HG03442 (cell line): ENCODE results near the gene SPRY1.

ENCODE experiments used
- ATAC-seq: cut with Tn5 transposase; IDR thresholded peaks from one replicate; pipeline ENCODE4 v1.9.1; 2021; ENCODE audit warnings: mild to moderate bottlenecking, moderate library complexity; ENCODE audit not compliant: unreplicated experiment

The SPRY1 gene

DNA sequence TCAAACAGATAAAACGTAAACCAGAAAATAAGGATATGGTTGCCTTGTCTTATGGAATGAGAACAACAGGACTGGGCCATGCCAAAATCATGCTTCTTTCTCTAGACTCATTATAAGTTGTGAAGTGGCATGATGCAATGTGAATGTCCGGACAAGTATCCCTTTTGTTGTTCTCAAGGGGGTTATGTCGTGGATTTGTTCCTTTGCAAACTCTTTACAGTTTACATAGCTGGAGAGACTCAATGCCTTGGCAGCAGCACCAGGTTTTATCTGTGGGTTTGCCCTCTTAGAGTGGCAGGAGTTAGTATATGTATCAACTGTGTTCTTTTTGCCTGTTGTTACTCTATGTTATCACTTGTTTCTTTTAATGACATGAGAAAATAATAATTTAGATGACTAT lies 41.4 kb downstream of the SPRY1 start:
- ATAC-seq = no peak

DNA sequence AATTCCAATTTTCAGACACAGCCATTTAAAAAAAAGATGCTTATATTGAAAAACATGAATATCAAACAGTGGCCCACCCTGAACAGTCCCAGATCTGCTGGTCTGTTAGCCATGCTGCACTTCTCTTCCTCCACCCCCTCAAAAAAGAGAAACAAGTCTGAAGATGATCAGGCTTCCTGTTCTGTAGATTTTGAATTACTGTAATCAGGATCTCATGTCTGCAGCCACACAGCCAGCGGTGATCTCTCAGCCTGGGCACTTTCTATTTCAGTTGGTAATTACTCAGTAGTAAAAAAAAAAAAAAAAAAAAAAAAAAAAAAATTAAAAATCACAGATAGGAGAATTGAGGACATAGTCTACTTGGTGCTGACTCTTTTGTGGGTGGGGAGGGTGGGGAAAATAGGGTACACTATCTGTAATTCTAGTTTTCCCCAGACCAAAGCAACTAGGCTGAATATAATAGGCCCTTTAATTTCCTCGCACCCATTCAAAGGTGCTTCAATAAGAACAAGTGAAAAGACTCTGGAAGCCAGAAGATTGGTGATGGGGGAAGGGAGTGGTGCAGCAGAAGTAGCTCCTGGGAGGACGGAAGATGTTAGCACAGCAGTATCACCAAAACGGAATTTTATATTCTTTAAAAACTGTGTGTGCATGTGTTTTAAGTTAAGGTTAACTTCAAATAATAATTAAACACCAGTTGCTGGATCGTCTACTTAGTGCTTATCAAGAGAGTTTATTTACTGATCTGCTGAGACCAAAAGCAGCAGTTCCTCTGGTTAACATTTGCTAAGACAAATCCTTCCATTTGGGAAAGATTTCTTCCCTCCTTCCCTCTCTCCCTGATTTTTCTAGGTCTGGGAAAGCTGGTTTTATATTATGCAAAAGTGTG lies 47.0 kb downstream of the SPRY1 start:
- peak; percentile 75 for ATAC-seq

DNA sequence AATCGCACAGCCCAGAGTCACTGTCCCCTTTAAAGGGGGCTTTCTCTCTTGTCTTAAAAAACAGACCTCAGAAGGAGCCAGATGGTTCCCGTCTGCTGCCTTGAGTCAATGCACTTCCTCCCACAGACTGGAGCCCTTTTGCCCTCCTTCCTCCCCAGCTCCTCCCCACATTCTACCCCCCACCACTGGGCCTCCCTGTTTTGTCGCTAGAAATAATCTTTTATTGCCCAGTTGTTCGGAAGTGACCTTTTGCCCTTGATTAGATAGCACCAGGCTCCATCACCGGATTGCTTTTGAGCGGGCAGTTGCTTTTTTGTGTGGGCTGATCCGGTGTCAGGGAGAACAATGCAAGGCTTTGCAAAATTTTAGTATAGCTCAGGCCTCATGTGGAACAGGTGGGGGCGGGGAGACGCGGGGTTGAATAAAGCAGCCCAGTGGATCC lies 47.7 kb downstream of the SPRY1 start:
- peak; percentile 81 for ATAC-seq

DNA sequence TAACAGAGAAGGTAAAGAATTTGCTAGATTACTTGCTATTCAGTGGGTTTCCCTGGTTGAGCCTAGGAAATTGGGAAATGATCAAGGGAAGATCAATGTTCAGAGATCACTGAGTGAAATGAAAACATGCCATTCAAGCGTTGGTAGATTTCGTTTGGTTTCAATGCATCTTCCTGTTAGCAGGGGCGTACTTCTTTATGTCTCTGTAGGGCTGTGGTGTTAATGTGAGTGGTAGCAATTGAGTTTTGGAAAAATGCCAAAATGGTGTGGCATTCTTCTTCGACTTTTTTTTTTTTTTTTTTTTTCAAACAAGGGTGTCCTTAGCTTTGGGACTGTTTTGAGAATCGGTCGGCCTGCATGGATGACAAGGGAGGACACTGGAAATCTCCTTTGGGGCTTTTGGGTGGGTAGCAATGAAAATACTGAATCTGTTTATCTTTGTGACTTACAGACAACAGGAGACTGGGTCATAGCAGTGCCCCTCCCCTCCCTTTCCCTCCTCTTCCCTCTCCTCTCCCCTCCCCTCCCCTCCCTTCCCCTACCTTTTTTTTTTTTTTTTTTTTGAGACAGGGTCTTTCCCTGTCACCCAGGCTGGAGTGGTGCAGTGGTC lies 50.4 kb downstream of the SPRY1 start:
- ATAC-seq = no peak

DNA sequence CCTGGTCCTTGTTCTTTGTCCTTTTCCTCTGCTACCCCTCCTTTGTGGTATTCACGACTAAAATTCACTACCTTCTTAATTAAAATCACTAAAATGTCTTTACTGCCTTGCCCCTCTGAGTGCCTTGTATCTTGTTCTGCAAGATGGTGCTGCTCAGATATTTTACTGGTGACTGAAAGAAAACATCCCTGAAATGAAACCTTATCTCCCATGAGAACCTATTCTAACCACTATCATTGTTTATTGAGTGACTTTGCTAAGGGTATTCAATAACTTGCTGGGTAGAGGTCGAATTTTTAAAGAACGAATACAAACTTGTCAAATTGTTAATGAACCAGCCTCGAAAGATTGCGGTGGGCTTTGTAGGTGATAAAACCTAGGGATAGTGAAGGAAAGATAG lies 52.8 kb downstream of the SPRY1 start:
- no peak for ATAC-seq

DNA sequence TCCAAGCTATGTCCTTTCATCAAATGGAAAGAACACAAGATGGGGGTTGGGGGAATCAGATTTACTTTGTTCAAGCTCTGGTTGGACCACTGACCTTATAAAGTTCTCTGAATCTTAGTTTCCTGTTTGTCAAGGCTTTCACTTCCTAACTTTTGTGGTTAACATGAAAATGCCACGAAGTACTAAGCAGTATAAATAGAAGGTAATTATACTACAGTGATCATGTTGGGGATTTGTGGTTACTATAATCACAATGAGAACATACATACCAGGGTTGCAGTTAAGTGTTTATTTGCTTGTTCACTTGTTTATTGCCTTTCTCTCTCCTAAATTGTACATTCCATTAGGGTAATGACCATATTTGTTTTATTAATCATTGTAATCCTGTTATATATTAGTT lies 53.2 kb downstream of the SPRY1 start:
- ATAC-seq = peak; percentile 90

DNA sequence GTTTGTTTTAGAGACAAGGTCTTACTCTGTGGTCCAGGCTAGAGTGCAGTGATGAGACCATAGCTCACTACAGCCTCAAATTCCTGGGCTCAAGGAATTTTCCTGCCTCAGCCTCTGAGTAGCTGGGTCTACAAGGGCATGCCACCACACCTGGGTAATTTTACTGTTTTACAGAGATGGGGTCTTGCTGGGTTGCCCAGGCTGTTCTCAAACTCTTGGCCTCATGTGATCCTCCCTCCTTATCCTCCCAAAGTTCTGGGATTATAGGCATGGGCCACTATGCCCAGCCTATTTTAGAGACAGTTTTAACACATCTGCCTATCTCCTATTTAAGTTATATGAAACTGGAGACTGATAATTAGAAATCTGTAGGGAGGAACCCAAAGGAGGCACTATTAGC lies 53.8 kb downstream of the SPRY1 start:
- no peak for ATAC-seq

DNA sequence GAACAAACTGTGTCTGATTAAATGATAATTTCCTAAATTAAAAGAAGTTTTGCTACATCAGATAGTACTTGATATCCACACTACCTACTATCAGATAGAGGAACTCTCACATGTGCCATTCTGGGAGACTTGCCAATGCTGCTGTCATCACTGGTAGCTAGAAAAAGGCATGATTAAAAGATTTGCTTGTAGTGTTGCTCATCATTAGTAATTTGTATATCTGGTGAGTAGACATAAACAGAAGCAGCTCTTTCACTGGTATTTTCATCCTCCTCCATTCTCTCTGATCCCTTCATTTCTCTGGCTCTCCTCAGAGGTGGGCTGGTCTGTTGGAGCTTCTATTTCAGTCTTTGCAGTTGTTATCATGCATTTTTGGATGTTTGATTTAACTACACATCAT lies 56.0 kb downstream of the SPRY1 start:
- ATAC-seq = no peak

DNA sequence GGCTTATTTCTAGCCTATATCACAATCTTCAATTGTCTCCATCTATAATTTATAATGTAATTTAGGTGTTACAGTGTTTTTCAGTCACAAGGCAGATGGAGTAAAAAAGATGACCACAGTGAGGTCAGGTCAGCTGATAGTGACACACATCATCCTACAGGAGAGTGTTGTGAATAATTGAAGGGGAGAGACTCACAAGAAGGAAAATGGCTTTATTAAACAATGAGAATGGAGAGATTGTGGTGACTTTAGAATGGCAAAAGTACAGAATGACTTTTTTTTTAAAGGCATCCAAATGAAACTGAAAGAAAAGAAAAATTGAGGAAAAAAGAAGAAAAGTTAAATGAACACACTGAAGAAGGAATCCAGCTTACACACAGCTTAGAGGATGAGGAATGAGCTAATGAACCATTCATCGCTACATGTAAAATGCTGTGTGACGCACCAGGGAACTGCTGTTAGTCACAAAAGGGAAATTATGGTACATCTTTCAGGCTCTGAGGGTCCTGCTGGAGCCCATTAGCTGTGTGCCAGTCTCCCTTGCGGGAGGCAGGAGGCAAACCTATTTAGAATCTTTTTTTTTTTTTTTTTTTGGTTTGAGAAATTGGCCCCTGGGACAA lies 56.6 kb downstream of the SPRY1 start:
- no peak for ATAC-seq
